CD14-positive monocyte (primary cell): Measurements from ENCODE around the gene HCN3. TPM values are rescaled to one million over a fixed set of nuclear protein-coding genes. Genes with fewer than 3 reads are reported as not detected.

Source experiments
- DNase-seq, 3 donors: peaks; one replicate each; pipeline ENCODE4 v3.0.0-alpha.2; 2011 to 2022
- H2AFZ ChIP-seq: 2 replicates; pipeline ENCODE4 v1.6.0; 2012; ENCODE audit warnings: mild to moderate bottlenecking, low read depth, low read length, inconsistent platforms; ENCODE audit not compliant: insufficient read depth, poor library complexity, severe bottlenecking
- H3K27ac ChIP-seq, 2 donors: 1 replicate in 1 of 2; 2 replicates in 1 of 2; pipeline ENCODE4 v1.5.1; 2012 to 2013; ENCODE audit warnings: low read length in 2 of 2, control low read depth in 1 of 2, inconsistent platforms in 1 of 2, low read depth in 1 of 2, mild to moderate bottlenecking in 1 of 2
- H3K27me3 ChIP-seq, 2 donors: one replicate each; pipeline versions ENCODE4 v1.6.0 to v1.6.1; 2011 to 2013; ENCODE audit warnings: low read length in 2 of 2; ENCODE audit not compliant: control insufficient read depth in 2 of 2, insufficient read depth in 2 of 2
- H3K36me3 ChIP-seq, 2 donors: replicated peaks in 1 of 2; 1 replicate in 1 of 2; 2 replicates in 1 of 2; pipeline versions ENCODE4 v1.5.1 to v1.6.1; 2012 to 2013; ENCODE audit warnings: low read length in 2 of 2, control low read depth in 1 of 2, inconsistent platforms in 1 of 2, mild to moderate bottlenecking in 1 of 2; ENCODE audit not compliant: insufficient read depth in 2 of 2, control insufficient read depth in 1 of 2
- H3K4me1 ChIP-seq, 2 donors: 1 replicate in 1 of 2; 2 replicates in 1 of 2; pipeline versions ENCODE4 v1.5.1 to v1.6.1; 2012 to 2013; ENCODE audit warnings: low read length in 2 of 2, control low read depth in 1 of 2, inconsistent platforms in 1 of 2, mild to moderate bottlenecking in 1 of 2, moderate library complexity in 1 of 2; ENCODE audit not compliant: insufficient read depth in 2 of 2, control insufficient read depth in 1 of 2
- H3K4me2 ChIP-seq: replicated peaks from 2 replicates; pipeline ENCODE3; 2012; ENCODE audit warnings: low read length, moderate library complexity, mild to moderate bottlenecking; ENCODE audit not compliant: poor library complexity, severe bottlenecking; ENCODE audit errors: extremely low read depth
- H3K4me3 ChIP-seq, 3 experiments: fragments of 200-600 bp in 1 of 3; sonication (generic) in 1 of 3; replicated peaks in 1 of 3; 1 replicate in 2 of 3; 2 replicates in 1 of 3; pipeline ENCODE4 v1.5.1; 2011 to 2013; ENCODE audit warnings: low read length in 3 of 3, mild to moderate bottlenecking in 3 of 3, control low read depth in 2 of 3, low read depth in 2 of 3, inconsistent platforms in 1 of 3, moderate library complexity in 1 of 3
- H3K79me2 ChIP-seq: 2 replicates; pipeline ENCODE4 v1.6.0; 2012; ENCODE audit warnings: mild to moderate bottlenecking, control low read depth, inconsistent platforms, low read length, moderate library complexity; ENCODE audit not compliant: insufficient read depth
- H3K9ac ChIP-seq: 2 replicates; pipeline ENCODE4 v1.6.0; 2017; ENCODE audit warnings: low read length, mild to moderate bottlenecking; ENCODE audit not compliant: insufficient read depth, poor library complexity, severe bottlenecking
- H3K9me3 ChIP-seq, 2 donors: replicated peaks in 1 of 2; 1 replicate in 1 of 2; 2 replicates in 1 of 2; pipeline versions ENCODE4 v1.5.1 to v1.6.1; 2012 to 2013; ENCODE audit warnings: low read length in 2 of 2, control low read depth in 1 of 2; ENCODE audit not compliant: control insufficient read depth in 1 of 2, insufficient read depth in 1 of 2
- H4K20me1 ChIP-seq: 2 replicates; pipeline ENCODE4 v1.6.0; 2012; ENCODE audit warnings: mild to moderate bottlenecking, low read length, control low read depth, moderate library complexity; ENCODE audit not compliant: insufficient read depth
- H3K27ac Mint-ChIP-seq, 7 donors: one replicate each; pipeline ENCODE4 v1.8.0; 2020; ENCODE audit warnings: mild to moderate bottlenecking in 7 of 7, mixed read lengths in 7 of 7, moderate library complexity in 6 of 7, inconsistent platforms in 2 of 7
- H3K27me3 Mint-ChIP-seq, 3 donors: one replicate each; pipeline ENCODE4 v1.8.0; 2021 to 2022; ENCODE audit warnings: low read depth in 3 of 3, mild to moderate bottlenecking in 3 of 3, mixed read lengths in 3 of 3, moderate library complexity in 3 of 3, inconsistent platforms in 1 of 3
- H3K36me3 Mint-ChIP-seq, 2 donors: one replicate each; pipeline ENCODE4 v1.8.0; 2020; ENCODE audit warnings: mixed read lengths in 2 of 2, inconsistent platforms in 1 of 2, mild to moderate bottlenecking in 1 of 2
- H3K4me1 Mint-ChIP-seq: one replicate; pipeline ENCODE4 v1.8.0; 2020; ENCODE audit warnings: mild to moderate bottlenecking, mixed read lengths
- H3K4me3 Mint-ChIP-seq, 2 donors: one replicate each; pipeline ENCODE4 v1.8.0; 2020; ENCODE audit warnings: mild to moderate bottlenecking in 2 of 2, mixed read lengths in 2 of 2, moderate library complexity in 1 of 2
- H3K9me3 Mint-ChIP-seq, 7 donors: one replicate each; pipeline ENCODE4 v1.8.0; 2020 to 2022; ENCODE audit warnings: mixed read lengths in 7 of 7, mild to moderate bottlenecking in 6 of 7, moderate library complexity in 6 of 7, inconsistent platforms in 2 of 7
- WGBS: methylation state at CpG from one replicate; pipeline ENCODE4 v1.1.5; 2013; ENCODE audit warnings: missing lambda C conversion rate; ENCODE audit not compliant: insufficient coverage; 5-methylcytosine and 5-hydroxymethylcytosine counted together
- intact Hi-C, 2 donors: fragments of 100-400 bp; cut with micrococcal nuclease; formaldehyde crosslinking; loops; one replicate each; pipeline versions ENCODE4 v1.15.0 to v1.15.1; 2023
- polyA plus RNA-seq, 3 donors: library from polyadenylated mRNA; depleted of rRNA in 1 of 3; unstranded in 2 of 3; stranded (reverse) in 1 of 3; fragments of 300-500 nt in 2 of 3; fragments of >200 nt in 1 of 3; fragmentation: Illumina TruSeq in 2 of 3; gene quantifications; 1 replicate in 2 of 3; 2 replicates in 1 of 3; pipeline ENCODE4 v1.2.3, GENCODE V29; 2012 to 2021
- TF ChIP-seq, protein P1 (sequence below): fragments of 200-600 bp; IDR thresholded peaks from one replicate; pipeline ENCODE4 v1.8.0; 2022; ENCODE audit warnings: antibody characterized with exemption, mild to moderate bottlenecking

Gene HCN3
- polyA plus RNA-seq, 3 donors, result 0.15 to 2.3 TPM; not detected in 1

DNA sequence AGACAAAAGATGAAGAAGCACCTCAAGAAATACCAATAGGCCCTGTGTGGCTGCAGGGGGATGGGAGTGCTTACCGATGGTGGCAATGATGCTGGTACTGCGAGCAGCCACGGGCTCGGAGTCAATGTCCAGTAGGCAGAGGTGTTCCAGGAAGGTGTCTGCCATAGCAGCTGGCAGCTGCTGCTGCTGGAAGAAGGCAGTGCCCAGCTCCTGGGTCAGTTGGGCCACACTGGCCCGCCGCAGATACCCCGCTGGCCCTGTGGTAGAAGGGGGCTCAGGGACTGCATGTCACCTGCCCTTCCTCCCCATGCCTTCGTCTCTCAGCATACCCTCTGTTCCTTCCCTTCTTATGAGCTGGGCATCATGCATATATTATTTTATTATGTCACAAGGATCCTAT, 22.8 kb downstream of the HCN3 start:
- no peak for DNase-seq
- Mint-ChIP-seq H3K9me3 (peaks cover 0 to 4% (median 0%) of the 10 kb centered on the region in 7 donors), H3K27ac (no peak overlapping the region), H3K36me3 (no peaks in the 10 kb centered on the region), H3K4me1 (peaks cover 9% of the 10 kb centered on the region), H3K27me3 (peaks cover 22 to 34% (median 27%) of the 10 kb centered on the region in 3 donors), H3K4me3 (no peak overlapping the region)
- H3K4me3 ChIP-seq, result no peak overlapping the region
- no peaks in the 10 kb centered on the region for H3K79me2 ChIP-seq
- peaks cover 10 to 19% of the 10 kb centered on the region in 2 donors for H3K27me3 ChIP-seq
- intact Hi-C loops, result no loop called here
- no peaks in the 10 kb centered on the region for H4K20me1 ChIP-seq
- peaks cover 5 to 7% of the 10 kb centered on the region in 2 donors for H3K4me1 ChIP-seq
- WGBS, result 96% methylated on average over 4 of the region's 8 CpGs
- H3K27ac ChIP-seq, result no peak overlapping the region
- no peaks in the 10 kb centered on the region for H3K36me3 ChIP-seq
- no peak overlapping the region for H3K9ac ChIP-seq
- TF ChIP-seq, protein P1, sequence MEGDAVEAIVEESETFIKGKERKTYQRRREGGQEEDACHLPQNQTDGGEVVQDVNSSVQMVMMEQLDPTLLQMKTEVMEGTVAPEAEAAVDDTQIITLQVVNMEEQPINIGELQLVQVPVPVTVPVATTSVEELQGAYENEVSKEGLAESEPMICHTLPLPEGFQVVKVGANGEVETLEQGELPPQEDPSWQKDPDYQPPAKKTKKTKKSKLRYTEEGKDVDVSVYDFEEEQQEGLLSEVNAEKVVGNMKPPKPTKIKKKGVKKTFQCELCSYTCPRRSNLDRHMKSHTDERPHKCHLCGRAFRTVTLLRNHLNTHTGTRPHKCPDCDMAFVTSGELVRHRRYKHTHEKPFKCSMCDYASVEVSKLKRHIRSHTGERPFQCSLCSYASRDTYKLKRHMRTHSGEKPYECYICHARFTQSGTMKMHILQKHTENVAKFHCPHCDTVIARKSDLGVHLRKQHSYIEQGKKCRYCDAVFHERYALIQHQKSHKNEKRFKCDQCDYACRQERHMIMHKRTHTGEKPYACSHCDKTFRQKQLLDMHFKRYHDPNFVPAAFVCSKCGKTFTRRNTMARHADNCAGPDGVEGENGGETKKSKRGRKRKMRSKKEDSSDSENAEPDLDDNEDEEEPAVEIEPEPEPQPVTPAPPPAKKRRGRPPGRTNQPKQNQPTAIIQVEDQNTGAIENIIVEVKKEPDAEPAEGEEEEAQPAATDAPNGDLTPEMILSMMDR, result no peak
- H2AFZ ChIP-seq, result no peak overlapping the region
- no peak overlapping the region for H3K4me2 ChIP-seq
- H3K9me3 ChIP-seq, result no peaks in the 10 kb centered on the region

DNA sequence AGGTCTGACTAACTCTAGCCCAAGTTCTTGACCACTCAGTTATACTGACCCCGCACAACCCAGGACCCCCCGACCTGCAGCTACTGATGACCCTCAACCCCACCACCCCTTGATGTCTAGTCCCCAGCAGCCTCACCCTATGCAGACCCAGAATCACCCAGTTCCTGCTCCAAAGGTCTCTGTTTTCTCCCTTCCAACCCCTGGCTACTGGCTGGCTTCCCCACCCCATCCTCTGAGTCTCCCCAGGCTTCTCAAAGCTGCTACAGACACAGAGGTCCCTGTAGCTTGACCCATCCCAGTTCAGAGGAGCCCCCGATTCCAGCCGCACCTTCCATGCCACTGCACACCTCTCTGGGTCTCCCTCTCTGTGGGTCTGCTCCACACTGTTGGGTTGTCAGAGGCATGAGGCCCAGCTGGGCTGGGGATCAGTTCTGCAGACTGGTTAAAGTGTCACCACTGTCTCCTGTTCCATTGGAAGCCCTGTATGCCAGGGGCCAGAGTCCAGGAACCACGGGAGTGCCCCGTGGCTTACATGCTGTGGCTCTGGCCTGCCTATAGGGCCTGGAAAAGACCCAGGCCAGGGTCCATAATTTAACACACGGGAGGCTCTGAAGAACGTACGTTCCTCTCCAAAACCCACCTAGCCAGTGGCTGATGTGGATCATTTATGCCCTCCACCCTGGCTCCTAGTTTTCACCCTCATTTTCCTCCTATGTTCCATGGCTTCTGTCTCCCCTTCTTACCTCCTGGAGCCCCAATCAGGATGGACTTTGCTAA, 23.5 kb downstream of the HCN3 start:
- H3K4me3 Mint-ChIP-seq, result no peak overlapping the region
- H3K27me3 Mint-ChIP-seq, result peaks cover 15 to 29% (median 20%) of the 10 kb centered on the region in 3 donors
- Histone ChIP-seq H3K9me3 (no peaks in the 10 kb centered on the region), H3K9ac (no peak overlapping the region), H3K4me2 (no peak overlapping the region), H3K36me3 (no peaks in the 10 kb centered on the region), H3K27me3 (peaks cover 7 to 12% of the 10 kb centered on the region in 2 donors), H3K4me1 (peaks cover 0 to under 1% of the 10 kb centered on the region in 2 donors), H3K4me3 (no peak overlapping the region), H3K79me2 (no peaks in the 10 kb centered on the region), H3K27ac (no peak overlapping the region), H2AFZ (no peak overlapping the region), H4K20me1 (no peaks in the 10 kb centered on the region)
- 96% methylated on average over 7 of the region's 9 CpGs for WGBS
- intact Hi-C loops, result no loop called here
- no peaks in the 10 kb centered on the region for H3K36me3 Mint-ChIP-seq
- TF ChIP-seq, protein P1, result no peak
- peak overlapping the region in 2 of 7 donors; percentile 39 to 76 for H3K27ac Mint-ChIP-seq
- no peak for DNase-seq
- peaks cover 0 to 2% (median 0%) of the 10 kb centered on the region in 7 donors for H3K9me3 Mint-ChIP-seq
- peaks cover 4% of the 10 kb centered on the region for H3K4me1 Mint-ChIP-seq
